D721Med (cell line): Measurements from ENCODE around the gene ERC2.
"Not testable (repeated sequence)": the region's sequence is repeated elsewhere in the genome, so short reads cannot be mapped to it uniquely, and the experiment has no call there.

ENCODE experiments used
- DNase-seq: peaks from one replicate; pipeline ENCODE4 v3.0.0; 2011; ENCODE audit warnings: low spot score; ENCODE audit not compliant: insufficient read length
- FAIRE-seq: peaks from 2 replicates; lab custom pipeline; 2011; peaks lifted over from hg19 to GRCh38; lab: Jason Lieb, UNC
- CTCF ChIP-seq: IDR thresholded peaks from 2 replicates; pipeline ENCODE4 v1.5.1; 2012; ENCODE audit warnings: mild to moderate bottlenecking, control low read depth; ENCODE audit not compliant: insufficient read depth; ENCODE audit errors: missing control alignments

ERC2 gene

GRCh38 chr3:56087451-56088053, 380.7 kb downstream of the ERC2 start:
- FAIRE-seq (no peak), DNase-seq (no peak)
- no peak for TF ChIP-seq CTCF

GRCh38 chr3:56086355-56086754, 381.9 kb downstream of the ERC2 start:
- no peak for FAIRE-seq
- TF ChIP-seq CTCF, result no peak
- DNase-seq, result no peak

GRCh38 chr3:56081246-56081645, 387.0 kb downstream of the ERC2 start:
- DNase-seq, result no peak
- no peak for TF ChIP-seq CTCF
- FAIRE-seq, result no peak

- no peak for TF ChIP-seq CTCF
- DNase-seq (no peak), FAIRE-seq (no peak)
Observed at GRCh38 chr3:56076746-56077145, 391.5 kb downstream of the ERC2 start.

- FAIRE-seq (no peak), DNase-seq (no peak)
- no peak for TF ChIP-seq CTCF
Observed at GRCh38 chr3:56075089-56075488, 393.2 kb downstream of the ERC2 start.

- no peak for TF ChIP-seq CTCF
- FAIRE-seq (no peak), DNase-seq (no peak)
Observed at GRCh38 chr3:56069766-56070165, 398.5 kb downstream of the ERC2 start.

GRCh38 chr3:56066405-56066804, 401.9 kb downstream of the ERC2 start:
- not testable (repeated sequence) for FAIRE-seq

GRCh38 chr3:56064684-56065083, 403.6 kb downstream of the ERC2 start:
- TF ChIP-seq CTCF, result no peak
- no peak for DNase-seq
- no peak for FAIRE-seq

More at GRCh38 chr3:56066405-56066804, 401.9 kb downstream of the ERC2 start:
- not testable (repeated sequence) for DNase-seq
